ENCODE data around the gene MKRN2.
"Not testable (repeated sequence)": the region's sequence is repeated elsewhere in the genome, so short reads cannot be mapped to it uniquely, and the experiment has no call there.

The MKRN2 gene

DNA sequence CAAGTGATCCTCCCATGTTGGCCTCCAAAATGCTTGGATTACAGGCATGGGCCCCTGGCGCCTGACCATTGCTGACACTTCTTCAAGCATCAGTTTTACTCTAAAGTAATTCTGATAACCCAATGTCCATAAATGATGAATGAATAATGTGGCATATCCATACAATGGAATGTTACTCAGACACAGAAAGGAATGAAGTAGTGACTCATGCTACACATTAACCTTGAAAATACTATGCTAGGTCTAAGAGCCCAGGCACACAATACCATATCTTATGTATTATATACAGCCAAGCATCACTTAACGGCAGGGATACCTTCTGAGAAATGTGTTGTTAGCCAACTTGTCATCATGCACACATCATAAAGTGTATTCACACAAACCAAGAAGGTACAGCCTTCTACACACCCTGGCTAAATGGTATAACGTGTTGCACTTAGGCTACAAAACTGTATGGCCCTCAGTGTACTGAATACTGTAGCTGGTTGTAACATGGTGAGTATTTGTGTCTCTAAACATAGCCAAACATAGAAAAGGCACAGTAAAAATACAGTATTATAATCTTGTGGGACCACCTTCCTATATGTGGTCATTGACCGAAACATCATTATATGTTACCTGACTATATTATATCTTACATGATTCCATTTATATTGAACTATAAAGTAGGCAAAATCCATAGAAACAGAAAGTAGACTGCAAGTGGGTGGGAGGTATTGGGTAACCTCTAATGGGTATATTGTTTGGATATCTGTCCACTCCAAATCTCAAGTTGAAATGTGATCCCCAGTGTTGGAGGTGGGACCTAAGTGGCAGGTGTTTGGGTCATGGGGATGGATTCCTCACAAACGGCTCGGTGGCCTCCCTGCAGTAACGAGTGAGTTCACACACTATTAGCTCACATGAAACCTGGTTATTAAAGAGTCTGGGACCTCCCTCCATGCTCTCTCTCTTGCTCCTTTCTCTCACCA lies 31.4 kb downstream of the MKRN2 start:
- no peak for DNase-seq (ENCODE audit: low spot score)

DNA sequence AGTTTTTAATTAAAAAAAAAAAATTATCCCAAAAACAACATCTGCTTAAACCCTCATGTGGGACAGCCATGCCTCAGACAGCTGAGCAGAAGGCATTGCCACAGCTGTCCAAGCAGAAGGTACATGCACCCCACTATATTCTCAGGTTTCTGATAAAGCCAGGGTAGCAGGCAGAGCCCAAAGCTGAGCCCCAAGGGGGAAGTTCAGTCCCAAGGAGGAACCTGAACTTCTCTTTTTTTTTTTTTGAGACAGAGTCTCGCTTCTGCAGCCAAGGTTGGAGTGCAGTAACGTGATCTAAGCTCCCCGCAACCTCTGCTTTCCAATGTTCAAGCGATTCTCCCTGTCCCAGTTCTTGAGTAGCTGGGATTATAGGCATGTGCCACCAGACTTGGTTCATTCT lies 33.2 kb downstream of the MKRN2 start:
- no peak for DNase-seq (ENCODE audit: low spot score)

DNA sequence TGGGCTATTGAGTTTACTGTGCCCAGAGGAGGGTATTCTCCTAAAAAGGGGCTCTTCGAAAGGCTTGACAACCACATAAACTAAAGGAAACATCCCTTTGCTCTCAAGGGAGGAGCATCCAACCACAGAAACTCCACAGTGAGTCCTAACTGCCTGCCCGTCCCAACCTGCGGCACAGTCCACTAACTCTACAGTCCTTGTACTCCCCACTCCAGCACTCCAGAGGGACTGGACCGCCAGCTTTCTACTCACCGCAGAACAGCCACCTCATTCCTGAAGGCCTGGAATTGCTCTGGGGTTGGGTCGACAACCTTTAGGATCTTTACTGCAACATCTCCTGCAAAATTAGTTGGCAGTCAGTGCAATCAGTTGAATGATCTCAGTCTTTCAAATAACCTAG lies 34.6 kb downstream of the MKRN2 start:
- DNase-seq (ENCODE audit: low spot score) = no peak

DNA sequence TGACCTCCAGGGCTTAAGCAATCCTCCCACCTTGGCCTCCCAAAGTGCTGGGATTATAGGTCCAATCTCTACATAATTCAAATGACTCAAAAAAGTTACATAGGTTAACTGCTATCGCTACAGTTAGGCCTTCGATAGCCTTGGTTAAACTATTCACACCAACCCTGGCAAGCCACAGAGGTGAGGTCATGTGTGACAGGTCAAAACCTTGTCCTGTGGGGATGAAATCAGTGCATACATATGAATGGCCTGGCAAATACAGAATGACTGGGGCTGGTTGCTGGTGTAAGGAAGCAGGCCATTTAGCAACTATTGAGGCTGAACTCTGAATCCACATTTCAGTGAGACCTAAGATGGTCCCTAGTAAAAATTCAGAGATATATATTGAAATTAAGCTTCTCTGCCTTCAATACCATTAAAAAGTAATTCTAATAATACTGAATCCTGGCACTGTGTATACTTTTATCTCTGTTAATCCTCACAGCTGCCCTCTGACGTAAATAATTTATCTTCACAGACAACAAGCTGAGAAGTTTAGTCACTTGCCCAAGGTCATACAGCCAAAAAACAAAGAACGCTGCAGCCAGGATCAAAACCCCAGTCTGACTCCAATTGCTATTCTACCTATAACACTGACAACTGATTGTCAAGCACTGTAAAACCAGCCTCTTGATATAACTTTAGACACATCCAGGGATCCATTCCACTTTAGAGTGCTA lies 35.3 kb downstream of the MKRN2 start:
- no peak for DNase-seq (ENCODE audit: low spot score)

DNA sequence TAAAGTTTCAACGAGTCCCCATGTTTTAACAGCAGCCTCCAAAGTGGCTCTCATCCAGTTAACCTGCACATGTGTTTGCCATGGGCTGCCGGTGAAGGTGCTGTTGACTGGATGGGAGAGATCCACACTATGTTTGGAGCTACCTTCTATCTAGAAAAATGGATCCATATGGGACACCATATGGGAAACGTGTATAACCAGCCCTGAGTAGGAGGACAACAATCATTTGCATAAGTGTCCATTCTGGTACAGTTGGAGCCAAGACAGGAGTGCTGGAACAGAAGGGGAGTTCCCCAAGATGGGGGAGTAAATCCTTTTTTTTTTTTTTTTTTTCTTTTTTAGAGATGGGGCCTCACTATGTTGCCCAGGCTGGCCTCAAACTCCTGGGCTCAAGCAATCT lies 36.6 kb downstream of the MKRN2 start:
- DNase-seq (ENCODE audit: low spot score) = no peak

DNA sequence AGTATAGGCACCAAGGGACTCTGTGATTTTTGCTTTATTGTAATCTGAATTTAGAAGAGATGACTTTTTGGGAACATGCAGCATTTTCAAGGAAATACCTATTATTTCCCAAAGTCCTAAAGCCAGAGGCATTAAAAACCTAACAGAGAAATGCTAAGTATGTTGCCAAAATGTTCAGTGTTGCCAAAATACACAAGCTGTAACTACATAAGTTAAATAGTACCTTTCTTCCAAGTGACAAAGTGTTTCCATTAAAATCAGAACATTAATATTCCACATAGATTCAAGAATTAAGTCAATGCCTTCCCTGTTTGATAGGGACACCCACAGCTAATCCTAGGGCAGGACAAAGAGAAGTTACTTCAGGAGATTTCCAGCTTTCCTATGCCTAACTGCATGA lies 42.0 kb downstream of the MKRN2 start:
- no peak for DNase-seq (ENCODE audit: low spot score)

DNA sequence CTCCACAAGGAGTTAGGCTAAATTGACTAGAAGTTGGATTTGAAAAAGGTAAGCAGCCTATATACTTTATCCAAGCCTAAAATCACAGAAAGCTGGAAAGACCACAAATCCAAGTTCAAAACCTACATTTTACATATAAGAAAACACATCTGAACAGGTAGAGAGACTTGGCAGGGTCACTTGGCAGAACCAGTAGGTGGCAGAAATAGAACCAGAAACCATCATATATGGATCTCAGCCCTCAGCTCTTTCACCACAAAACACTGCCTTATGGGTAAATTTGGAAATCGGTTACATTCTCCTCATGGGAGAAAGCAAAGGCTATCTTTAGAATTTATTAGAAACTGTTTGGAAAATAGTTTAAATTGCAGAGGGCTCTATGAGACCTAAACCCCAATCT lies 44.2 kb downstream of the MKRN2 start:
- DNase-seq (ENCODE audit: low spot score) = no peak

DNA sequence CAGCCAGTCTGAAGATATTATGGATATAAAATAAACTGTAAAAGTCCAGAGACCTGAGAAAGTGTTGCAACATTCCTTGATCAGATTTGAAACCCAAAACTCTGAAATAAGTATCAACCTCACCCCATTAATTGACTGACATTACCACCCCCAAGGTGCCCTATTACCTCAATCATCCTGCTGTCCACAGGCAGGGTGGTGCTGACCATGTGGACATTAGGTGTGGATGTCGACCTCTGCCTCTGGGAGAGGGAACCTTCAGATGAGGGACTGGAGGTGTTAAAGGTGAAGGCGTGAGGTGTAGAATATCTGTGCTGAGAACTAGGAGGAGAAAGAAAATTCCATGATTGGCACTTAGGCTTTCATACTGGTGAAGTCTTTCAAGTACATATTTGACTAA lies 47.1 kb downstream of the MKRN2 start:
- no peak for DNase-seq (ENCODE audit: low spot score)

DNA sequence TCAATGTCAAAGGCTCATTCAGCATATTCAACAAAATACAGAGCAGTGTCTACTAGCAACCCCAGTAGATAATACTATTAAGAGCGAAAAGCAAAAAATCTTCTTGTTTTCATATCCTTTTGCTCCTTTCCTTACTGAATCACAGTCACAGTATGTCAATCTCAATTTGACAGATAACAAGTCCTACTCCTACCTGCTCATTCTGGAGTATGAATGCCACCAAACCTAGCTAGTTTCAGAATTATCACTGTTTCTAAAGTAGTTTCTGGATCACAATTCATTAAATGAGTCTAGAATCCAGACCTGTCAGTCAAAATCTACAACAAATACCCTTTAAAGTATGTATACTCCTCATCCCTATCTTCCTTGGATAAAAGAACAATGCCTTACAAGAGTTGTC lies 51.5 kb downstream of the MKRN2 start:
- no peak for DNase-seq (ENCODE audit: low spot score)

DNA sequence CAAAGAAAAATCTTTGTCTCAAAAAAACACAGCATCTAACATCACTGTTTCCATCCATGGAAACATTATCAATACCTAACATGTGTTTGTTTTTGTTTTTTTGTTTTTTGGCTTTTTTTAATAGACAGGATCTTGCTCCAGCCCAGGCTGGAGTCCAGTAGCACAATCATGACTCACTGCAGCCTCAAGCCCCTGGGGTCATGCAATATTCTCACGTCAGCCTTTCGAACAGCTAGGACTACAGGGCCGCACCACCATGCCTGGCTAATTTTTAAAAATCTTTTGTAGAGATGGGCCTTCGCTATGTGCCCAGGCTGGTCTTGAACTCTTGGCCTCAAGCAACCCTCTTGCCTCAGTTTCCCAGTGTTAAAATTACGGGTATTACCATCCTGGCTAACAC lies 54.2 kb downstream of the MKRN2 start:
- DNase-seq (ENCODE audit: low spot score) = no peak

DNA sequence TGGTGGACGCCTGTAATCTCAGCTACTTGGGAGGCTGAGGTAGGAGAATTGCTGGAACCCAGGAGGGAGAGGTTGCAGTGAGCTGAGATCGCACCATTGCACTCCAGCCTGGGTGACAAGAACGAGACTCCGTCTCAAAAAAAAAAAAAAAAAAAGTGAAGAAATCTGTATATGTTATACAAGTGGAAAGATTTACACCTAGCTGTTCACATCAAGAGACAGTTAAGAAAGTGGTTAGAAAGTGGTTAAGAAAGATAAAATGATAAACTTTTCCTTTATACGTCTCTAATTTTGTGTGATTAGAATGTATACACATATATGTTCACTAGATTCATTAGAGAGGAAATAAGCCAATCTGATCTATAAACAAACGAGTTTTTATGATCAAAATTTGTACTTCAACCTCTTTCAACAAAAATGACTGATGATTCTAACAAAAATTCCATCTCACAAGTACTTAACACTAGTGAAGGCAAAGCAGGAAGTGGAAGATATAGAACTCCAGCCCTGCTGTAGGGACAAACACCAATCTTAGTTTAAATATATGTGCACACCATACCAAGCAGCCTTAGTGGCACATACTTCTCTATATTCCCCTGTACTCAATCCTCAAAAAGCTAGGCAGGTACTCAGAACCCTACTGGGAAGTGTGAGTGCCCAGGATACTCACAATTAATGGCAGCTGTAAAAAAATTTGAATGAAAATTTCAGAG lies 55.8 kb downstream of the MKRN2 start:
- DNase-seq (ENCODE audit: low spot score) = no peak

DNA sequence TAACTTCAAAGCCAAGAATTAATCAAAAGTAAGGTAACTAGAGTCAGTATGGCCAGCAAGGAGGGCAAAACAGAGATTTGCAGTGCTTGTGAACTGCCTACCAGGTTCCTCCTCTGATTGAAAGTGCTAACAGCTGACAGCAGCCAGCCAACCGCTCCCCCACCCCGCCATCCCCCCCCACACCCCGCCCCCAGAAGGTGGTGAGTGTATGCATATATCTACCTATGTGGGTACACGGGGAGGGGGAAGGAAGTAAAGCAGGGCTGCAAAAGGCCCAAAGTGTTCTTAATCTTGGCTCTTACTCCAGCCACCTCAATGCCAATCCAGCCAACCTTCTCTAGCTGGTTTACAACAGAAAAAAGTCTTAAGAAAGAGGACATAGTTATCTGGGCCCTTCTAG lies 56.4 kb downstream of the MKRN2 start:
- DNase-seq (ENCODE audit: low spot score) = peak; percentile 7

DNA sequence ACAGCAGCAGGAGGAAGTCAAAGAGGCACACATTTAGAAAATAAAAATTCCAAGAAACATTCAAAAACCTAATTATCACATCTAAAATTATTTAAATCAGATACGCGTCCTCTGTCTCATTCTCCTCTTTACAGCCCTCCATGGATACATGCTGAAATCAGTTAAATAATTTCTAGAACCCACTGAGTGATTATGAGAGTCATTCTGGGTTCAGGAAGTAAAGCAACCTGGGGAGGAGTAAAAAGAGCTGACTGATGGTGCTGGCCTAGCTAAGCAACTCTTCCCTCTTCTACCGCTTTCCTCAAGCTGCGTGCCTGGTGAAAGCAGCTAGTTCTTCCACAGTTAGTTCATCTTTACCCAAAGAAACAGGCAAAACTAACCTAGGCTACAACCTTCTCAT lies 58.4 kb downstream of the MKRN2 start:
- no peak for DNase-seq (ENCODE audit: low spot score)

DNA sequence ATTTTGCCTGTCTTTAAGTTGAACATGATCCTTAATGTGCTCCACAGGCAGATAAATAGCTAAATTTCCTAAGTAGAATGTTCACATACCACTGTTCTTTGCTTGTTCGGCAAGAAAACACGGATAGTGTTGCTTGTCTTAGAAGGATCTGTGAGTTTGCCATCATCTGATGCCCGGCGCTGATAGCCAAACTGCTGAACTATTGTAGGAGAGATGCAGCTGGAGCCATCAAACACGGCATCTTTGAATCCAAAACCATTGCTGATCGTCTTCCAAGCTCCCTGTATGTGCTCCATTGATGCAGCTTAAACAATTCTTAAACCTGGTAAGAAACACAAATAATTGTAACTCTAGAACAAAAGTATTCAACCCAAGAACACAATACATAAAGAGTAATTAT lies 61.5 kb downstream of the MKRN2 start:
- no peak for DNase-seq (ENCODE audit: low spot score)

DNA sequence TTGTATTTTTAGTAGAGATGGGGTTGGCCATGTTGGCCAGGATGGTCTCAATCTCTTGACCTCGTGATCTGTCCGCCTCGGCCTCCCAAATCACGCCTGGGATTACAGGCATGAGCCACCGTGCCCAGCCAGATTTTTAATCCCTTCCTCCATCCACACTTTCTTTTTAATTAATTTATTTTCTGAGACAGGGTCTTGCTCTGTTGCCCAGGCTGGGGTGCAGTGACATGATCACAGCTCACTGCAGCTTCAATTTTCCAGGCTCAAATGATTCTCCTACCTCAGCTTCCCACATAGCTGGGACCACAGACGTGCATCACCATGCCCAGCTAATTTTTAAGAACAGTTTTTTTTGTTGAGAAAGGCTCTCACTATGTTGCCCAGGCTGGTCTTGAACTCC lies 63.4 kb downstream of the MKRN2 start:
- no peak for DNase-seq (ENCODE audit: low spot score)

DNA sequence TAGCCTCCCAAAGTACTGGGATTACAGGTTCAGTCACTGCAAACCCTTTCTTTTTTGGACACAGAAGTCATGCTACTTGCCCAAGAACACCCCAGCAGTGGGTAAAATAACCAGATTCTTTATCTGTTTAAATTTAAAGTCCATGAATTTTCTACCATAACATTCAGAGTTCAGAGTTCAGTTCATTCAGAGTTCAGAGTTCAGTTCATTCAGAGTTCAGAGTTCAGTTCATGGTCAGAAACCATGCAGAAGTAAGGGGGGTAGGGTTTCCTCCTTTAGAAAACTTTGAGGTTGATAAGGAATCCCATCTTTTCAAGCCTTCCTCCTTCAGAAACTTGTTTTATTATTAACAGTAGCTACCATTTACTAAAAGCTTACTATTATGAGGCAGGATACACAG lies 63.8 kb downstream of the MKRN2 start:
- DNase-seq (ENCODE audit: low spot score) = no peak

DNA sequence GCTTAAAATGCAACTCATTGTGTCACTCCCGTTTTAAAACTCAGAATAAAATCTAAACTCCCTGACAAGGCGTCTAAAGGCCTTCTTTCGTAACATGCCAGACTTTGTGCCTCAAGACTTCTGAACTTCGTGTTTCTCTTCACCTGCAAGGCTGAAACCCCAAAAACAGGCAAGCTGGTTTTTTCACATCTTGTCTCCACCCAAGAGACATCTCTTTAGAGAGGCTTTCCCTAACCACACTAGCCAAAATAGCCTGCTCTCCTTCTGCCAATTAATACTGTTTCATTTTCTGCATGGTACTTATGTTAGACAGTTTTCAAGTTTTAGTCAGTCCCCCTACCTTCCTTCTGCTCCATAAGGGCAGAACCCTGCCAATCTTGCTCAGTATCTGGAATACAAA lies 65.4 kb downstream of the MKRN2 start:
- DNase-seq (ENCODE audit: low spot score) = no peak

DNA sequence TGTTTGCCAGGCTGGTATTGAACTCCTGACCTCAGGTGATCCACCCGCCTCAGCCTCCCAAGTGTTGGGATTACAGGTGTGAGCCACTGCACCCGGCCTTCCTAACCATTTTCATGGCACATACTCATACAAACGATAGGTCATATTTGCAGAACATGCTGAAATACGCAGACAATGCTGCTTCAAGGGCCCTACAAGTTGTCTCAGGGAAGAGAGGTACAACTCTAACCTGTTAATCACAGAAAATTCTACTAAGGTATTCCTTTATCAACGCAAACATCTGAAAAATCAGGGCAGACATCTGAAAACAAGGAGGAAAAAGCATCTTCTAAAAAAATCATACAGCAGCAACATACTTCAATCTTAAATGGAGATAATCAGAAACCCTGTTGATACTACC lies 67.2 kb downstream of the MKRN2 start:
- DNase-seq (ENCODE audit: low spot score) = no peak

DNA sequence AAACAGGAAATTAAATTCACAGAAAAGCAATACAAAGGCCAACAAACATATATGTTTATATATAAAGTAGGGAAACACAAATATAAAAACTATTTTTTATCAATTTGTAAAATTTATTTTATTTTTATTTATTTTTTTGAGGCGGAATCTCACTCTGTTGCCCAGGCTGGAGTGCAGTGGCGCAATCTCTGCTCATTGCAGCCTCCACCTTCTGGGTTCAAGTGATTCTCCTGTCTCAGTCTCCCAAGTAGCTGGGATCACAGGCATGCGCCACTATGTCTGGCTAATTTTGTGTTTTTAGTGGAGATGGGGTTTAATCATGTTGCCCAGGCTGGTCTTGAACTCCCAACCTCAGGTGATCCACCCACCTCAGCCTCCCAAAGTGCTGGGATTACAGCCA lies 68.1 kb downstream of the MKRN2 start:
- DNase-seq (ENCODE audit: low spot score) = not testable (repeated sequence)

DNA sequence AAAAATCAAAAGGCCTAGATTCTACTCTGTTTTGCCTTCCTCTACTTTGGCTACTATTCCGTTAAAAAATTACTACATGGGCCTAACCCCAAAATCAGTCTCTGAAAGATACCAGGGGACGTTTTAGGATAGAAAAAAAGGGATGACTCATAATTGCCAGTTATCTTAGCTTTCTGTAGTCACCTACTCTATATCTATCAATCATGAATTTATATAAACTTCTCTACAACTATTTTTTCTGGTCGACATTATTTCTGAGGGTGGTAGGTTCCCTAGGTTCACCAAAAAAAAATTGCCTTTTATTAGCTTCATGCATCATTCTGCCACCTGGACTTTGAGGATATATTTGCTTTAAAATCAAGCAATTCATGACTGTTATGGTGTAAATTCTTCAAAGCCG lies 70.5 kb downstream of the MKRN2 start:
- DNase-seq (ENCODE audit: low spot score) = no peak

DNA sequence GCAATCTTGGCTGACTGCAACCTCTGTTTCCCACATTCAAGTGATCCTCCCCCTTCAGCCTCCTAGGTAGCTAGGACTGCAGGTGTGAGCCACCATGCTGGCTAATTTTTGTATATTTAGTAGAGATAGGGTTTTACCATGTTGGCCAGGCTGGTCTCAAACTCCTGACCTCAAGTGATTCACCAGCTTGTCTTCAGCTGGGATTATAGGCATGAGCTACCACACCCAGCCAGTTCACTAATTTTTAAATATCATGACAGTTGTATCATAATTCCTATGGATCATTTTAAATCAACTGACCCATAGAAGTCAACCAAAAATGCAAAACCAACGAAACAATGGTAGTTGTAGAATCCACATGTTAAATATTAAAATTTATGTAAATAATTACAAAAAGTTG lies 71.9 kb downstream of the MKRN2 start:
- DNase-seq (ENCODE audit: low spot score) = no peak

DNA sequence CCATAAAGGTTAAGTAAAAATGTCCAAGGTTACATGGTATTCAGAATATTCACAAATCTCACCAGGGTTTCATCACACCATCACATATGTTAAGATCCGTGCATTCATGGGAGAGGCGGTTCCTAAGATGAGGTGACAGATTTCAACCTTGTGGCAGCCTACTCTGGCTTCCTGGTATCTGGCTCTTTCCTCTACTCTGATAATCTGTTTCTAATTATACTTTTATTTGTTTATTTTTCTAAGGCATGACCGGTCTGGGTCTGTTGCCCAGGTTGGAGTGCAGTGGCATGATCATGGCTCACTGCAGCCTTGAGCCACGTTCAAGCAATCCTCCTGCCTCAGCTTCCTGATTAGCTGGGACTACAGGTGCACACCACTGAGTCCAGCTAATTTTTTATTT lies 72.7 kb downstream of the MKRN2 start:
- no peak for DNase-seq (ENCODE audit: low spot score)

DNA sequence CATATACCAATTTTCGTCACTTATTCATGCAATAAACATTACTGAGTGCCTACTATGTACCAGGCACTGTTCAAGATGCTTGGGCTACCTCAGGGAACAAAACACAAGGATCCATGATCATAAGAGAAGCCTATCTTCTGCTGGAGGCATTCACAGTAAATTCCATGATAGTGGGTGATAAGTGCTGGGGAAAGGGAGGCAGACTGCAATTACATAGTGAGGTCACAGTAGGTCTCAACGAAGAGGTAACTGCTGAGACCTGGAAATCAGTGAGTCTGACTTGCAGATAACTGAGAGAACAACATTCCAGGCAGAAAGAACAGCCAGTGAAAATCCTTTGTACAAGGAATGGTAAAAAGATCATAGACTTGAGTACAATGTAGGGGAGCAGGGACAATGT lies 73.4 kb downstream of the MKRN2 start:
- no peak for DNase-seq (ENCODE audit: low spot score)
